Tibial nerve (tissue), 4 donors: ENCODE data around the gene STIL. TPM values are rescaled to one million over a fixed set of nuclear protein-coding genes. Genes with fewer than 3 reads are reported as not detected.

Experiments used
- DNase-seq, 2 donors: peaks; one replicate each; pipeline ENCODE4 v3.0.0-alpha.2; 2019; ENCODE audit warnings: low spot score in 2 of 2
- H3K27ac ChIP-seq, 4 donors: fragments of 200-600 bp; sonication (generic) in 3 of 4; one replicate each; pipeline ENCODE4 v1.5.1; 2017 to 2019; ENCODE audit warnings: mild to moderate bottlenecking in 1 of 4
- H3K27me3 ChIP-seq, 2 donors: fragments of 200-600 bp; sonication (generic) in 1 of 2; one replicate each; pipeline versions ENCODE4 v1.5.1 to v1.6.0; 2017 to 2019
- H3K36me3 ChIP-seq, 3 donors: fragments of 200-600 bp; sonication (generic); one replicate each; pipeline ENCODE4 v1.5.1; 2018 to 2019
- H3K4me1 ChIP-seq, 4 donors: fragments of 200-600 bp; sonication (generic) in 3 of 4; one replicate each; pipeline ENCODE4 v1.5.1; 2017 to 2019
- H3K4me3 ChIP-seq, 4 donors: fragments of 200-600 bp; sonication (generic) in 3 of 4; one replicate each; pipeline ENCODE4 v1.5.1; 2017 to 2019; ENCODE audit warnings: mild to moderate bottlenecking in 1 of 4, moderate library complexity in 1 of 4
- H3K9me3 ChIP-seq, 4 donors: fragments of 200-600 bp; sonication (generic) in 3 of 4; one replicate each; pipeline ENCODE4 v1.5.1; 2017 to 2019
- EP300 ChIP-seq, 2 donors: sonication (generic); formaldehyde crosslinking; IDR thresholded peaks; one replicate each; pipeline ENCODE4 v1.6.1; 2017; ENCODE audit warnings: antibody characterized with exemption in 2 of 2, mild to moderate bottlenecking in 1 of 2
- POLR2A ChIP-seq, 2 donors: fragments of 450-650 bp; IDR thresholded peaks; one replicate each; pipeline ENCODE4 v1.6.1; 2017; ENCODE audit warnings: antibody characterized with exemption in 2 of 2, mild to moderate bottlenecking in 2 of 2, moderate library complexity in 2 of 2
- WGBS, 2 donors: methylation state at CpG; one replicate each; pipeline ENCODE4 v1.1.5; 2018; 5-methylcytosine and 5-hydroxymethylcytosine counted together
- total RNA-seq, 4 donors: library from RNA; depleted of rRNA; stranded (reverse); fragments of >200 nt; gene quantifications; one replicate each; pipeline ENCODE4 v1.1.0, GENCODE V29; 2016
- TF ChIP-seq, protein P1 (sequence below), 5 experiments: fragments of 200-600 bp in 3 of 5; fragments of 450-650 bp in 2 of 5; sonication (generic) in 3 of 5; IDR thresholded peaks; one replicate each; pipeline ENCODE4 v1.5.1; 2016 to 2019; ENCODE audit warnings: antibody characterized with exemption in 5 of 5, mild to moderate bottlenecking in 3 of 5, moderate library complexity in 2 of 5

The STIL gene
- total RNA-seq, 4 donors from 2014 or later: 0.44 to 2.7 (median 1.2) TPM

DNA sequence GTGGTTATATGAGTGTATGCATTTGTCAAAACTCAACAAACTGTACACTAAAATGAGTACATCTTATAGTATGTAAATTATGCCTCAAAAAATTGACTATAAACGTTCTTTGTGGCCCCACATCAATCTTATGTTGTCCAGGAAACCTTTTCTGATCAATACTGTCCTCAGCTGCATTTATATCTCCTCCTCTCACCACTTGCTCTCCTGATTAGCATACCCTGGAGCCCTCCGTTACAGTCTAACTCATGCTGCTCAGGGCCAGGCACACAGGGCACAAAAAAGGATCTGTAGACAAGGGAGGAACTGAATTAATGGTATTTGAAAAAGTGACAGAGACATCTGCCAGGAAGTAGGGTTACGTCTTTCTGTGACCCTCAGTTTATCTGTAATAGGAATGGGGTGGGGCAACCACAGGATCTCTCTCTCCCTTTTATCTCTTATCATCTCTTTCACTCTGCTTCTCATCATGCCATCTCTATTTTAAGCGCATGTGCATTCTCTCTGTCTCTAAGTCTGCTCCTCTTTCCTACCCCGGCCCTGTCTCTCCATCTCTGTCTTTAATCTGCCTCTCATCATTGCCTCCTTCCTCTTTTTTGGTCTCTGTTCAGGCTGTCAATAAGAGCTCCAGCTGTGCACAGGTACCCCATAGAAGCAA is 74.9 kb downstream of the STIL start:
- 63 to 74% methylated on average over 5 of the region's 5 CpGs for whole genome bisulfite sequencing, 2 donors
- TF ChIP-seq, protein P1, sequence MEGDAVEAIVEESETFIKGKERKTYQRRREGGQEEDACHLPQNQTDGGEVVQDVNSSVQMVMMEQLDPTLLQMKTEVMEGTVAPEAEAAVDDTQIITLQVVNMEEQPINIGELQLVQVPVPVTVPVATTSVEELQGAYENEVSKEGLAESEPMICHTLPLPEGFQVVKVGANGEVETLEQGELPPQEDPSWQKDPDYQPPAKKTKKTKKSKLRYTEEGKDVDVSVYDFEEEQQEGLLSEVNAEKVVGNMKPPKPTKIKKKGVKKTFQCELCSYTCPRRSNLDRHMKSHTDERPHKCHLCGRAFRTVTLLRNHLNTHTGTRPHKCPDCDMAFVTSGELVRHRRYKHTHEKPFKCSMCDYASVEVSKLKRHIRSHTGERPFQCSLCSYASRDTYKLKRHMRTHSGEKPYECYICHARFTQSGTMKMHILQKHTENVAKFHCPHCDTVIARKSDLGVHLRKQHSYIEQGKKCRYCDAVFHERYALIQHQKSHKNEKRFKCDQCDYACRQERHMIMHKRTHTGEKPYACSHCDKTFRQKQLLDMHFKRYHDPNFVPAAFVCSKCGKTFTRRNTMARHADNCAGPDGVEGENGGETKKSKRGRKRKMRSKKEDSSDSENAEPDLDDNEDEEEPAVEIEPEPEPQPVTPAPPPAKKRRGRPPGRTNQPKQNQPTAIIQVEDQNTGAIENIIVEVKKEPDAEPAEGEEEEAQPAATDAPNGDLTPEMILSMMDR (IDR thresholded peaks at IDR 0.05): no peak
- TF ChIP-seq EP300 (IDR thresholded peaks at IDR 0.05): no peak
- TF ChIP-seq POLR2A (IDR thresholded peaks at IDR 0.05): no peak
- H3K36me3 ChIP-seq: no peaks in the 10 kb centered on the region
- H3K4me3 ChIP-seq: no peak overlapping the region
- peaks cover 0 to 4% (median 0%) of the 10 kb centered on the region in 4 donors for H3K4me1 ChIP-seq
- no peaks in the 10 kb centered on the region for H3K9me3 ChIP-seq
- no peak for DNase-seq
- H3K27me3 ChIP-seq: peaks cover 0 to 46% of the 10 kb centered on the region in 2 donors
- no peak overlapping the region for H3K27ac ChIP-seq

DNA sequence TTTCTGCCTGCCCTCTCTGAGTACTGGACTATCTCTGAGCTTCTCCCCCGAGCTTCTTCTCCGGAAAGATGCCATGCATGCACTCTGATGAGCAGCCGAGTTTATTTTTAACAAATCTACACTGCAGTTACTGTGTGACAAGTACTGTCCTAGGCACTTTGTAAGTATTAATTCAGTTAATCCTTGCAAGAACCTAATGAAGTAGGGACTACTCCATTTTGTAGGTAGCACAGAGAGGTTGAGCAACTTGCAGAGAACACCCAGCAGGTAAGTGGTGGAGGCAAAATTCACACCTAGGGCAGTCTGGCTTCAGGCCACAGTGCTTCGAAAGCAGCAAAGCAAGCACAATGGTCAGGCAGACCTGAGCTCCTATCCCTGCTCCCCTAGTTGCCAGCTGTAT is 78.1 kb downstream of the STIL start:
- WGBS, 2 donors: 79 to 88% methylated on average over 4 of the region's 4 CpGs
- H3K36me3 ChIP-seq: no peaks in the 10 kb centered on the region
- TF ChIP-seq EP300 (IDR thresholded peaks at IDR 0.05) (no peak), POLR2A (IDR thresholded peaks at IDR 0.05) (no peak)
- TF ChIP-seq, protein P1 (IDR thresholded peaks at IDR 0.05): no peak
- peaks cover 0 to 20% (median 11%) of the 10 kb centered on the region in 4 donors for H3K4me1 ChIP-seq
- no peak overlapping the region for H3K4me3 ChIP-seq
- peaks cover 0 to 55% of the 10 kb centered on the region in 2 donors for H3K27me3 ChIP-seq
- no peak overlapping the region for H3K27ac ChIP-seq
- DNase-seq: no peak
- H3K9me3 ChIP-seq: no peaks in the 10 kb centered on the region

- WGBS, 2 donors: 25 to 33% methylated on average over 20 to 21 of the region's 21 CpGs
- Histone ChIP-seq H3K27ac (no peak overlapping the region), H3K27me3 (peaks cover under 1 to 60% of the 10 kb centered on the region in 2 donors), H3K4me3 (no peak overlapping the region), H3K36me3 (no peaks in the 10 kb centered on the region), H3K9me3 (no peaks in the 10 kb centered on the region), H3K4me1 (peaks cover 0 to 26% (median 13%) of the 10 kb centered on the region in 4 donors)
- TF ChIP-seq EP300 (IDR thresholded peaks at IDR 0.05): no peak
- TF ChIP-seq POLR2A (IDR thresholded peaks at IDR 0.05): no peak
- TF ChIP-seq, protein P1 (IDR thresholded peaks at IDR 0.05): no peak
- no peak for DNase-seq
These were observed 78.7 kb downstream of the STIL start for GRCh38 chr1:47235241-47235681.

GRCh38 chr1:47233186-47233585 is 80.8 kb downstream of the STIL start:
- H3K36me3 ChIP-seq: no peaks in the 10 kb centered on the region
- H3K4me3 ChIP-seq: no peak overlapping the region
- peaks cover 0 to 40% (median 13%) of the 10 kb centered on the region in 4 donors for H3K4me1 ChIP-seq
- WGBS, 2 donors: 73 to 78% methylated on average over 6 of the region's 6 CpGs
- H3K27me3 ChIP-seq: peaks cover 3 to 72% of the 10 kb centered on the region in 2 donors
- TF ChIP-seq, protein P1 (IDR thresholded peaks at IDR 0.05): no peak
- TF ChIP-seq POLR2A (IDR thresholded peaks at IDR 0.05): no peak
- TF ChIP-seq EP300 (IDR thresholded peaks at IDR 0.05): no peak
- no peak for DNase-seq
- H3K27ac ChIP-seq: no peak overlapping the region
- H3K9me3 ChIP-seq: no peaks in the 10 kb centered on the region

DNA sequence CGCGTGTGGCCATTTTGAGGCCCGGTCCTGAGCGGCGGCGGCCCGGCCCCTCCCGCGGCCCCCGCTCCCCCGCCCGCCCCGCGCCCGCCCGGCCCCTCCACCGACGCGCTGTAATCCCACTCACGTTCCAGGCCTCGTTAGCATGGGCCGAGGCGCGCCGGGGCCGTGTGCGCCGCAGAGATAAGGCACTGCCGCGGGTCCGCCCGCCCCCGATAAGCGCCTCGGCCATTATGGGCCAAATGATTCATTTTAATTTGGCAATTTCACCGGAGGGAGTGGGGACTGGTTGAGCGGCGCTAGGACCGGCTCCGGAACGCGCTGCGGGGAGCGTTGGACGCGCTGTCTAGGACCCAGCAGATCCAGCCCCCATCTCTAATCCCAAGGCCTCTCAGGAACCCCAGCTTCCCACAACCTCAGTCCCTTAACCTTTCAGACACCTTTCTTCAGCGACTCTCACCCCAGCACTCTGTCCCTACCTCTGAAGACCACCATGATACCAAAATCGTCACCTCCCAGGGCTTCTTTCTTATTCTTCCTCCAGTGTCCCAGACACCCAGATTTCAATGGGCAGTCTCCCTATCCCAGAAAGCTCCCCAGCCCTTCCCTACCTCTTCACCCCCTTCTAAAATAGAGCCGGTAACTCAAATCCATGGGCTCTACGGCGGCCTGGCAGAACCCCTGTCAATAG is 81.6 kb downstream of the STIL start, which contains the start of gene TAL1:
Gene TAL1 (minus strand): TSS at position 39 of the 688 bp plus-strand sequence. CDS start 6,337 bp downstream, outside the sequence.
- H3K4me3 ChIP-seq: peak within 1 kb of the TSS; percentile 13 to 48 (median 36)
- no peaks in the 10 kb centered on the region for H3K9me3 ChIP-seq
- H3K4me1 ChIP-seq: peaks cover 0 to 40% (median 13%) of the 10 kb centered on the region in 4 donors
- no peak for DNase-seq
- TF ChIP-seq EP300 (IDR thresholded peaks at IDR 0.05) (no peak), POLR2A (IDR thresholded peaks at IDR 0.05) (no peak)
- TF ChIP-seq, protein P1 (IDR thresholded peaks at IDR 0.05): no peak
- H3K27ac ChIP-seq: peak within 1 kb of the TSS in 3 of 4 donors; percentile 37 to 77 (median 42)
- WGBS, 2 donors: 9 to 15% methylated on average over 36 to 44 of the region's 51 CpGs
- no peaks in the 10 kb centered on the region for H3K36me3 ChIP-seq
- H3K27me3 ChIP-seq: peaks cover 3 to 81% of the 10 kb centered on the region in 2 donors
